KBM-7 (cell line): ENCODE measurements around the gene ZNF148.
"Not testable (repeated sequence)": the region's sequence is repeated elsewhere in the genome, so short reads cannot be mapped to it uniquely, and the experiment has no call there.

Experiments
- DNase-seq: peaks from one replicate; pipeline ENCODE4 v3.0.0-alpha.2; 2015
- in situ Hi-C: fragments of 300-500 bp; cut with MboI; formaldehyde crosslinking; loops from 2 replicates; pipeline ENCODE4 v1.14.3; 2020; ENCODE audit warnings: low sequenced_read_pairs, low pct_unique_long_range_greater_than_20kb, mixed read lengths

ZNF148 gene

DNA sequence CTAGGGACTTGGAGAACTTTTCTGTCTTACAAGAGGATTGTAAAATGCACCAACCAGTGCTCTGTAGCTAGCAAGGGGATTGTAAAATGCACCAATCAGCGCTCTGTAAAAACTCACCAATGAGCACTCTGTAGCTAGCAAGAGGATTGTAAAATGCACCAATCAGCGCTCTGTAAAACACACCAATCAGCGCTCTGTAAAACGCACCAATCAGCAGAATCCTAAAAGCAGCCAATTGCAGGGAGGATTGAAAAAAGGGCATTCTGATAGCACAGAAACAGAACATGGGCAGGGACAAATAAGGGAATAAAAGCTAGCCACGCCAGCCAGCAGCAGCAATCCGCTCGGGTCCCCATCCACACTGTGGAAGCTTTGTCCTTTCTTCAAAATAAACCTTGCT, 31.8 kb downstream of the ZNF148 start:
- DNase-seq, in situ Hi-C loops: not testable (repeated sequence)

DNA sequence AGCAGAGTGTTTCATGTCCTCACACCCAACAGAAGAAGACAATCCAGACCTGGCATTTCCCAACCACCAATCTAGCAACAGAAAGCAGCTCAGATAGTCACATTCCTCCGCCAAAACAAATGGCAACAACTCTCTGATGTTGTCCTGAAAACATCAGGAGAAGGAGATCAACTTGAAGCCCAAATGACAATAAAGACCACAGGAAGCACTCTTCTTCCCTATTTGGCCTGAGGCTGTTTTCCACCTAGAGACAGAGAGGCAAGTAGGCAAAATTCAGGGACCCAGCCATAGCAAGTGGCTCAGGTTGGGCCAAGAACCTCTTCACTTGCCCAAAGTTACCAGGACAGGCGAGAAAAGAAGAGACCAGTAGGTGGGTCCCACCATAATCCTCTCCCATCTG, 35.0 kb downstream of the ZNF148 start:
- in situ Hi-C loops, result no loop called here
- DNase-seq, result no peak

DNA sequence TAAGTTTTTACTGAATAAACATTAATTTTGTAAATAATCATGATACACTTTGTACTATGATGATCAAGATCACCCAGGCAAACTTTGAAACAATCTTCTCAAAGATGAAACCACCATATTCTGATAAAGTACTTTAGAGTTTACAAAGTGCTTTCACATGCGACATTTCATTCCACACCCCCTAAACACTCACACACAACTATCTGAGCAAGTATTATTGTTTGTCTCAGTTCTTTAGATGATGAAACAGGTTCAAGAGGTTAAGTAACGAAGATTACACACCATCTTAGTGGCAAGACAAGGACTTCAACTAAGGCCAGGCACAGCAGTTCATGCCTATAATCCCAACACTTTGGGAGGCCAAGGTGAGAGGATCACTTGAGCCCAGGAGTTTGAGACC, 37.6 kb downstream of the ZNF148 start:
- in situ Hi-C loops, result no loop called here

GRCh38 chr3:125334675-125335560, 40.2 kb downstream of the ZNF148 start:
- in situ Hi-C loops, result no loop called here

More for the DNA sequence above, 37.6 kb downstream of the ZNF148 start:
- DNase-seq, result no peak

DNA sequence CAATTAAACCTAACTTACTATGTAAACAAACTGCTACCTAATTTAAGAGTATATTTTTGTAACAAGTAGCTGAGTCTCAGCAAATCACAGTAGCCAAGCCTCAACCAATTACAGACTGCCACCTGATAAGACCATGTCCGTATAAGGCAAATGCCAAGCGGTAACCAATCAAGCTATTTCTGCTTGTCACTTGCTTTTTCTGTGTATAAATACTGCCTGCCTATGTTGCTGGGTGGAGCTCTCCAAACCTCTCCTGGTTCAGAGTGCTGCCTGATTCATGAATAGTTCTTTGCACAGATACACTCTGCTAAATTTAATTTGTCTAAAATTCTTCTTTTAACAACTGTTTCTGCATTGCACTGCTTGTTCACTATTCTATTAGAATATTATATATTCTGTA, 42.6 kb downstream of the ZNF148 start:
- DNase-seq, result no peak
- in situ Hi-C loops, result no loop called here

More at GRCh38 chr3:125334675-125335560, 40.2 kb downstream of the ZNF148 start:
- no peak for DNase-seq

GRCh38 chr3:125331243-125331642, 43.9 kb downstream of the ZNF148 start:
- in situ Hi-C loops, result no loop called here
- DNase-seq, result no peak

GRCh38 chr3:125326957-125327356, 48.2 kb downstream of the ZNF148 start:
- in situ Hi-C loops, result no loop called here
- no peak for DNase-seq

DNA sequence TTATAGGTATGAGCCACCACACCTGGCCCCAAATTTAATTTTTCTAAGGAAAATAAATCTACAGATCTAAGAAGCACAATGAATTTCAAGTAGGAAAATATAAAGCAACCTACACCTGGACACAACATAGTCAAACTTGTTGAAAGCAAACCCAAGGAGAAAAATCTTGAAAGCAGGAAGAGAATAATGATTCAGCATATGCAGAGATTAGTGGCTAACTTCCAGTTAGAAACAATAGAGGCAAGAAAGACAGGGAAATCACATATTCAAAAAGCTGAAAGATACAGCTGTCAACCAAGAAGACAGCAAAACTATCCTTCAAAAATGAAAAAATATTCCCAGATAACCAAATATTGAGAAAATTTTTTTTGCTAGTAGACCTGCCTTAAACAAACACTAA, 49.4 kb downstream of the ZNF148 start:
- in situ Hi-C loops, result no loop called here
- DNase-seq, result no peak

- no peak for DNase-seq
- in situ Hi-C loops, result no loop called here
These were observed 50.8 kb downstream of the ZNF148 start for GRCh38 chr3:125324341-125324740.

DNA sequence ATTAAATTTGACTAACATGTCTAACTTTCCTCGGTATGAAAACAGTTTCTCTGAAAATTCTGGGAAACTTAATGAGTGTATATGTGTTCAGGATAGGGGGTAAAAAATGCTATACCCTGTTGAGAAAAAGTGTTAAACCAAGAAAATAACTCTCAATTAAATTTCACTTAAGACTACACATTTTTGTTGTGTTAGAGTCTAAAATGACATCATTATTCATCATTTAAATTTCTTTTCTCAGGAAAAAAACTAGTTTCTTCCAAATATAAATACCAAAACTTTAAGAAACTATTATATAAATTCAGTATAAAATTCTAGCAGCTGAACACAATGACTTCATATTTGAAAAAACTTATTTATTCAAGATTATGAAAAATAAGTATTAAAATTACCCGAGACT, 52.2 kb downstream of the ZNF148 start:
- no peak for DNase-seq
- in situ Hi-C loops, result no loop called here

DNA sequence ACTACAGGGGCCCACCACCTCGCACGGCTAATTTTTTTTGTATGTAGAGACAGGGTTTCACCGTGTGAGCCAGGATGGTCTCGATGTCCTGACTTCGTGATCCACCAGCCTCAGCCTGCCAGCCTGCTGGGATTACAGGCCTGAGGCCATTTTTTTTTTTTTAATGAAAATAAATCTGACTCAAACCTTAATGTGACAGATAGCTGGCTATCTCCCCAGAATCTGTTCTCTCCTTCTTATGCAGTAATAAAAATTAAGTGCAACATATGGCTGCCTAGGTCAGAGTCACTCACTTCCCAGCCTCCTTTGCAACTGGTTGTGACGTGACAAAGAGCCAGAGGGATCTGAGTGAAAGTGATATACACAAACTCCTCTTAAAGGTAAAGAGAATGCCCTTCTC, 53.0 kb downstream of the ZNF148 start:
- in situ Hi-C loops, result no loop called here
- DNase-seq, result no peak

DNA sequence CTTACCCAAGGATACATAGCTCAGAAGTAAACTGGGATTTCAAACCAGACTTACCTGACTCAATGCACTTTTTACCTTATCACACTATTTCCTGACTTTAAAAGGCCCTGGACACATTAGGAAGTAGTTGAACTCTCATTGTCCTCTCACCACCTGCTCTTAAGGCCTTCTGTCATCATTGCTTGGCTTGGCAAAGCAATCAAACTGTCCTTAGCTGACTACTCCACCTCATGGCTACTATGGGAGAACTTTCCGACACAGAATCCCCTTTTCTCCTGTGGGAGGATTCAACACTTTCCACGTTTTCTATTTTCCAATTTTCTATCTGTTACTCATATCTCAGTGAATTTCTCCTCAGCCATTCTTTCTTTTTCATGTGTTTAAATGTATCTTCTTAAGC, 55.4 kb downstream of the ZNF148 start:
- in situ Hi-C loops, result no loop called here
- no peak for DNase-seq

- in situ Hi-C loops, result no loop called here
- DNase-seq, result no peak
These were observed 56.3 kb downstream of the ZNF148 start for GRCh38 chr3:125318871-125319270.

- no peak for DNase-seq
- in situ Hi-C loops, result no loop called here
These were observed 56.8 kb downstream of the ZNF148 start for GRCh38 chr3:125318167-125318865.

DNA sequence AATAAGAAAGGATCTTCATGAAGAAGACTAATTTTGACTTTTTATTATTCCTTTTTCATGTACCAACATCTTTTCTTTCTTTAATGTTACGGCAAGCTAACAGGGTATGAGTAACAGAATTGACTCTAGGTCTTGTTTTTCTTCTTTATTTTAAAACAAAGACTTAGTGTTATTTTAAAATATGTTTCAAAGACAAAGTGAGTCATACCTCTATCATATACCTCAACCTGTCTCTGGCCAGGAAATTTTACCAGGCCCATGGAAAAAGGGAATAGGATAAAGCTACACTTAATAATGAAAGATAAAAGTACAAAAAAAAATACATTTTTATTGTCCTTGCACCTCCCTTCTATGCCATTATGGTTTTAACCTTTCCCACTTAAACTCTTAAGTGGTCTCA, 57.4 kb downstream of the ZNF148 start:
- in situ Hi-C loops, result no loop called here
- DNase-seq, result no peak

GRCh38 chr3:125316949-125317348, 58.2 kb downstream of the ZNF148 start:
- in situ Hi-C loops, result no loop called here
- peak; percentile 37 for DNase-seq

DNA sequence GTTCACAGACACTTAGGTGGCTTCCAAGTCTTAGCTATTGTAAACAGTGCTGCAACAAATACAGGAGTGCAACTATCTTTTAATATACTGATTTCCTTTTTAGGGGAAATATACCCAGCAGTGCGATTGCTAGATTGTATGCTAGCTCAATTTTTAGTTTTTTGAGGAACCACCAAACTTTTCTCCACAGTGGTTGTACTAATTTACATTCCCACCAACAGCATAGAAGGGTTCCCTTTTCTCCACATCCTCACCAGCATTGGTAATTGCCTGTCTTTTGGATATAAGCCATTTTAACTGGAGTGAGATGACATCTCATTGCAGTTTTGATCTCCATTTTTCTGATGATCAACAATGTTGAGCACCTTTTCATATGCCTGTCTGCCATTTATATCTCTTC, 58.9 kb downstream of the ZNF148 start:
- in situ Hi-C loops, result no loop called here
- DNase-seq, result no peak

DNA sequence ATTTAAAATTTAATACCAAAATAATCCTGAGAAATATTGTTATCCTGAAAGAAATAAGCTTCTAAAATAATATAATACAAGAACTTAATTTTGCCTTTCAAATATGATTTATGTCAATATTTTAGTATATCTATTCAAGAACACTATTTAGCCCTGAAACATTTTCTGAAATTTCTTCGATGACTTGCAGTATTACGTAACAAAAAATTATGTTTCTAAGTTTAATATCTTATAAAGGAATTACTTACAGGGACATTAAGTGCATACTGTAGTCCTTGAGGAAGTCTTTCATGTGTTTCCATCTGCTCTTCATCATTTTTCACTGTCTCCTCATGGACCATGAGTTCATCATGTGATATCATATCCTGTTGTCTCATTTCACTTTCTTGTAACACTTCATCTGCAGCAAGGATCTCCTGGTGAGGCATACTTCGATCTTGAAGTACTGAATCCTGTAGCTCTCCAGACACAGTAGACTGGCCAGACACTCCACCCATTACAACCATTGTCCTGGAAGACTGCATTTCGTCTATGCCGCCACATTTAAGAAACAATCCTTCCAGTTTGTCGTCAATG, 62.0 kb downstream of the ZNF148 start:
- in situ Hi-C loops, result no loop called here
- no peak for DNase-seq

- DNase-seq, result peak; percentile 65
These were observed 64.5 kb downstream of the ZNF148 start for GRCh38 chr3:125310623-125311081.

GRCh38 chr3:125309476-125309875, 65.6 kb downstream of the ZNF148 start:
- in situ Hi-C loops, result no loop called here
- DNase-seq, result no peak

More at GRCh38 chr3:125310623-125311081, 64.5 kb downstream of the ZNF148 start:
- in situ Hi-C loops, result no loop called here
